Liver (tissue), 9 donors: ENCODE data around the gene PRMT3. TPM values are rescaled to one million over a fixed set of nuclear protein-coding genes. Genes with fewer than 3 reads are reported as not detected.

Source experiments
- DNase-seq: peaks from one replicate; pipeline ENCODE4 v3.0.0-alpha.2; 2017; ENCODE audit warnings: low spot score
- H3K27ac ChIP-seq, 2 donors: one replicate each; pipeline ENCODE4 v1.7.0; 2013; ENCODE audit warnings: inconsistent platforms in 2 of 2, low read length in 2 of 2, control low read depth in 1 of 2, low read depth in 1 of 2, mild to moderate bottlenecking in 1 of 2
- H3K27me3 ChIP-seq, 4 donors: one replicate each; pipeline versions ENCODE4 v1.6.1 to v1.7.0; 2013; ENCODE audit warnings: low read length in 3 of 4, inconsistent platforms in 1 of 4, mild to moderate bottlenecking in 1 of 4, moderate library complexity in 1 of 4; ENCODE audit not compliant: control insufficient read depth in 4 of 4, insufficient read depth in 4 of 4
- H3K36me3 ChIP-seq, 4 donors: one replicate each; pipeline versions ENCODE4 v1.6.1 to v1.7.0; 2013; ENCODE audit warnings: low read length in 3 of 4, mild to moderate bottlenecking in 3 of 4, low read depth in 1 of 4, moderate library complexity in 1 of 4; ENCODE audit not compliant: control insufficient read depth in 4 of 4, insufficient read depth in 3 of 4
- H3K4me1 ChIP-seq, 4 donors: one replicate each; pipeline versions ENCODE4 v1.6.1 to v1.7.0; 2013; ENCODE audit warnings: low read length in 3 of 4, mild to moderate bottlenecking in 3 of 4, moderate library complexity in 1 of 4; ENCODE audit not compliant: control insufficient read depth in 4 of 4, insufficient read depth in 4 of 4
- H3K4me3 ChIP-seq, 3 donors: one replicate each; pipeline versions ENCODE4 v1.6.1 to v1.7.0; 2013; ENCODE audit warnings: low read length in 3 of 3, control low read depth in 1 of 3, low read depth in 1 of 3, mild to moderate bottlenecking in 1 of 3
- H3K9ac ChIP-seq, 2 donors: one replicate each; pipeline ENCODE4 v1.7.0; 2013; ENCODE audit warnings: low read length in 2 of 2, mild to moderate bottlenecking in 2 of 2, moderate library complexity in 2 of 2, control low read depth in 1 of 2, low read depth in 1 of 2
- H3K9me3 ChIP-seq, 4 donors: one replicate each; pipeline versions ENCODE4 v1.6.1 to v1.7.0; 2013; ENCODE audit warnings: low read length in 3 of 4; ENCODE audit not compliant: control insufficient read depth in 4 of 4
- ATF3 ChIP-seq: IDR thresholded peaks from 2 replicates; pipeline ENCODE4 v1.6.1; 2016; ENCODE audit warnings: antibody characterized with exemption
- EGR1 ChIP-seq, 2 donors: IDR thresholded peaks; 2 replicates each; pipeline ENCODE4 v1.6.1; 2016 to 2018; ENCODE audit warnings: antibody characterized with exemption in 2 of 2, low read depth in 2 of 2
- FOXA1 ChIP-seq: IDR thresholded peaks from 2 replicates; pipeline ENCODE4 v1.6.1; 2016; ENCODE audit warnings: antibody characterized with exemption
- FOXA2 ChIP-seq: IDR thresholded peaks from 2 replicates; pipeline ENCODE4 v1.6.1; 2016; ENCODE audit warnings: antibody characterized with exemption
- HNF4A ChIP-seq, 2 donors: conservative IDR thresholded peaks; 2 replicates each; pipeline ENCODE4 v1.6.1; 2016; ENCODE audit warnings: antibody characterized with exemption in 2 of 2, mild to moderate bottlenecking in 2 of 2
- HNF4G ChIP-seq: IDR thresholded peaks from 2 replicates; pipeline ENCODE4 v1.6.1; 2016; ENCODE audit warnings: antibody characterized with exemption
- JUND ChIP-seq, 2 donors: IDR thresholded peaks; 2 replicates each; pipeline ENCODE4 v1.6.1; 2016; ENCODE audit warnings: antibody characterized with exemption in 2 of 2
- MAX ChIP-seq: IDR thresholded peaks from 2 replicates; pipeline ENCODE4 v1.6.1; 2016; ENCODE audit warnings: antibody characterized with exemption
- NR2F2 ChIP-seq: IDR thresholded peaks from 2 replicates; pipeline ENCODE4 v1.6.1; 2016; ENCODE audit warnings: antibody characterized with exemption
- RAD21 ChIP-seq, 2 donors: IDR thresholded peaks; 2 replicates each; pipeline ENCODE4 v1.6.1; 2016; ENCODE audit warnings: antibody characterized with exemption in 2 of 2, mild to moderate bottlenecking in 2 of 2
- TAF1 ChIP-seq: conservative IDR thresholded peaks from 2 replicates; pipeline ENCODE4 v1.6.1; 2016; ENCODE audit warnings: antibody characterized with exemption, mild to moderate bottlenecking
- ZBTB33 ChIP-seq: IDR thresholded peaks from 2 replicates; pipeline ENCODE4 v1.6.1; 2016; ENCODE audit warnings: antibody characterized with exemption
- WGBS: extraction: QIAGEN DNeasy Blood & Tissue Kit; methylation state at CpG from one replicate; pipeline ENCODE4 v1.1.7; 2013; 5-methylcytosine and 5-hydroxymethylcytosine counted together
- polyA plus RNA-seq, 2 donors: library from polyadenylated mRNA; stranded (reverse) in 1 of 2; unstranded in 1 of 2; fragments of 200-250 nt in 1 of 2; fragments of >200 nt in 1 of 2; fragmentation: Nextera tagmentation in 1 of 2; extraction: Ambion mirVana in 1 of 2; gene quantifications; one replicate each; pipeline versions ENCODE4 v1.2.1 to v1.2.3, GENCODE V29; 2013 to 2015
- total RNA-seq, 2 donors: library from RNA; depleted of rRNA; stranded (reverse); fragments of >200 nt; gene quantifications; one replicate each; pipeline ENCODE4 v1.2.3, GENCODE V29; 2014
- TF ChIP-seq, protein P1 (sequence below): fragments of 150-350 bp; IDR thresholded peaks from 2 replicates; pipeline ENCODE4 v1.5.1; 2017; ENCODE audit warnings: improper control_type of control experiment, low read depth, low read length; ENCODE audit not compliant: missing input control
- donor health status: healthy.
- donor health status: healthy.
- donor health status: healthy.
- donor health status: healthy.
- donor health status: healthy.

Gene PRMT3
- total and polyA plus RNA-seq, 4 donors, result 3.5 to 15.8 (median 7.8) TPM

DNA sequence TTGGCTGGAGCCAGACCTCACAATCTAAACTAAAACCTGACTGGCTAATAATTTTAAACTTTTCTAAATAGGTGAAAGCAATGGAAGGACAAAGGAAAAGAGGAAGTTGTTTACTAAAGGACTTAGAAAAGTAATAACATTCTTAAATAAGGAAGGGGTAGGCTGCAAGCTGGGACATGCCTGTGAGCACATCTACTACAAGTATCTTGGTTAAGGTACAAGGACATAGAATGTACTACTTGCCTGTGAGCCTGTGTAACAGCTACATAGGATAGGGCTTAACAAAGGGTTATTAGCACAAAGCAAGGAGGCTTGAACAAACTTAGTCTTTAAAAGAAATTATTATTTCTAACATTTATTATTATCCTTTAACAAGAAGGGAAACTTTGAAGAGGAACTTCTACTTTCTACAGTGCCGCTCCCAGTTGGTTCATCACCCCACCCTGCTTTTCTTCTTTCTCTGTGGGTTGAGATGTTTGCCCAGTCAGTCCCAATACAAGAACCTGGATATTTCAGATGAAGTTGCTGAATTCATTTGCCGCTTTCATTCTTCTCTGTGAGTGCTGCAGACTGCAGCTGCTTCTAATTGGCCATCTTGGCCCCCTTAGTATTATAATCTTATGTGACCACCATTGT, 87.5 kb downstream of the PRMT3 start:
- H3K27ac ChIP-seq, result no peak overlapping the region
- peaks cover 0 to 2% (median under 1%) of the 10 kb centered on the region in 4 donors for H3K36me3 ChIP-seq
- H3K9me3 ChIP-seq, result no peaks in the 10 kb centered on the region
- peaks cover 0 to 4% (median 0%) of the 10 kb centered on the region in 4 donors for H3K4me1 ChIP-seq
- H3K4me3 ChIP-seq, result no peak overlapping the region
- no peak for DNase-seq
- no peaks in the 10 kb centered on the region for H3K27me3 ChIP-seq
- H3K9ac ChIP-seq, result no peak overlapping the region
- 95% methylated on average over 2 of the region's 2 CpGs for WGBS
- TF ChIP-seq EGR1 (IDR thresholded peaks at IDR 0.05; ENCODE audit: low read depth in 2 of 2) (no peak), FOXA1 (no peak), ATF3 (no peak), HNF4G (no peak)
- TF ChIP-seq, protein P1, sequence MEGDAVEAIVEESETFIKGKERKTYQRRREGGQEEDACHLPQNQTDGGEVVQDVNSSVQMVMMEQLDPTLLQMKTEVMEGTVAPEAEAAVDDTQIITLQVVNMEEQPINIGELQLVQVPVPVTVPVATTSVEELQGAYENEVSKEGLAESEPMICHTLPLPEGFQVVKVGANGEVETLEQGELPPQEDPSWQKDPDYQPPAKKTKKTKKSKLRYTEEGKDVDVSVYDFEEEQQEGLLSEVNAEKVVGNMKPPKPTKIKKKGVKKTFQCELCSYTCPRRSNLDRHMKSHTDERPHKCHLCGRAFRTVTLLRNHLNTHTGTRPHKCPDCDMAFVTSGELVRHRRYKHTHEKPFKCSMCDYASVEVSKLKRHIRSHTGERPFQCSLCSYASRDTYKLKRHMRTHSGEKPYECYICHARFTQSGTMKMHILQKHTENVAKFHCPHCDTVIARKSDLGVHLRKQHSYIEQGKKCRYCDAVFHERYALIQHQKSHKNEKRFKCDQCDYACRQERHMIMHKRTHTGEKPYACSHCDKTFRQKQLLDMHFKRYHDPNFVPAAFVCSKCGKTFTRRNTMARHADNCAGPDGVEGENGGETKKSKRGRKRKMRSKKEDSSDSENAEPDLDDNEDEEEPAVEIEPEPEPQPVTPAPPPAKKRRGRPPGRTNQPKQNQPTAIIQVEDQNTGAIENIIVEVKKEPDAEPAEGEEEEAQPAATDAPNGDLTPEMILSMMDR, result no peak

GRCh38 chr11:20477418-20478090, 90.0 kb downstream of the PRMT3 start:
- Histone ChIP-seq H3K27me3 (no peaks in the 10 kb centered on the region), H3K4me1 (peaks cover 0 to 4% (median 0%) of the 10 kb centered on the region in 4 donors), H3K4me3 (no peak overlapping the region), H3K36me3 (no peaks in the 10 kb centered on the region), H3K9me3 (no peaks in the 10 kb centered on the region), H3K27ac (no peak overlapping the region), H3K9ac (no peak overlapping the region)
- WGBS, result 81% methylated on average over 7 of the region's 7 CpGs
- TF ChIP-seq ZBTB33, result no peak
- TF ChIP-seq MAX, result no peak
- TF ChIP-seq NR2F2, result no peak
- no peak for DNase-seq

GRCh38 chr11:20479513-20479912, 92.0 kb downstream of the PRMT3 start:
- peaks cover 0 to 3% (median 0%) of the 10 kb centered on the region in 4 donors for H3K4me1 ChIP-seq
- H3K9ac ChIP-seq, result no peak overlapping the region
- no peaks in the 10 kb centered on the region for H3K27me3 ChIP-seq
- DNase-seq, result no peak
- no peaks in the 10 kb centered on the region for H3K9me3 ChIP-seq
- no peaks in the 10 kb centered on the region for H3K36me3 ChIP-seq
- no peak overlapping the region for H3K4me3 ChIP-seq
- 97% methylated on average over 6 of the region's 6 CpGs for WGBS
- H3K27ac ChIP-seq, result no peak overlapping the region
- TF ChIP-seq NR2F2 (no peak), ZBTB33 (no peak), TAF1 (no peak), EGR1 (IDR thresholded peaks at IDR 0.05; ENCODE audit: low read depth in 2 of 2) (no peak), JUND (IDR thresholded peaks at IDR 0.05) (no peak), HNF4A (conservative IDR thresholded peaks at IDR 0.05) (no peak), ATF3 (no peak), FOXA2 (no peak), RAD21 (IDR thresholded peaks at IDR 0.05) (no peak), FOXA1 (no peak)
- TF ChIP-seq, protein P1, result no peak
